Ureter (tissue), 1 donor: ENCODE measurements around the gene CCDC14. TPM values are rescaled to one million over a fixed set of nuclear protein-coding genes. Genes with fewer than 3 reads are reported as not detected.
"Not testable (repeated sequence)": the region's sequence is repeated elsewhere in the genome, so short reads cannot be mapped to it uniquely, and the experiment has no call there.

Experiments
- DNase-seq: peaks from one replicate; pipeline ENCODE4 v3.0.0-alpha.2; 2020; ENCODE audit warnings: low spot score
- total RNA-seq: library from RNA; stranded (reverse); gene quantifications from one replicate; pipeline ENCODE4 v1.2.4, GENCODE V29; 2023
- donor health status: DM: yes; HTN: yes; CAD: no.

Gene CCDC14
- total RNA-seq, result 52.0 TPM

GRCh38 chr3:123960781-123961507, at the start of gene CCDC14:
Gene CCDC14, minus strand, starts transcription at chr3:123961229. Its CDS starts 56 bp downstream, at chr3:123961173.
- peak; percentile 92 for DNase-seq

GRCh38 chr3:124008321-124008720, 47.3 kb upstream of the CCDC14 start:
- not testable (repeated sequence) for DNase-seq

- no peak for DNase-seq
Measured at GRCh38 chr3:124007186-124007585, 46.2 kb upstream of the CCDC14 start.

GRCh38 chr3:124002405-124003079, 41.5 kb upstream of the CCDC14 start:
- DNase-seq, result not testable (repeated sequence)

- not testable (repeated sequence) for DNase-seq
Measured at GRCh38 chr3:124001366-124001765, 40.3 kb upstream of the CCDC14 start.

GRCh38 chr3:123997543-123997942, 36.5 kb upstream of the CCDC14 start:
- no peak for DNase-seq

- no peak for DNase-seq
Measured at GRCh38 chr3:123993818-123994217, 32.8 kb upstream of the CCDC14 start.

GRCh38 chr3:123991730-123992588, 30.9 kb upstream of the CCDC14 start, which contains the start of gene ROPN1:
Gene ROPN1, minus strand, starts transcription at chr3:123992124. Its CDS starts 11,643 bp downstream, at chr3:123980481.
- not testable (repeated sequence) for DNase-seq

- no peak for DNase-seq
Measured at GRCh38 chr3:123986427-123986826, 25.4 kb upstream of the CCDC14 start.

- DNase-seq, result no peak
Measured at GRCh38 chr3:123984957-123985356, 23.9 kb upstream of the CCDC14 start.

- no peak for DNase-seq
Measured at GRCh38 chr3:123984350-123984749, 23.3 kb upstream of the CCDC14 start.

- DNase-seq, result not testable (repeated sequence)
Measured at GRCh38 chr3:123981317-123981716, 20.3 kb upstream of the CCDC14 start.

- DNase-seq, result no peak
Measured at GRCh38 chr3:123980539-123980938, 19.5 kb upstream of the CCDC14 start.

GRCh38 chr3:123979525-123980501, 18.8 kb upstream of the CCDC14 start:
- DNase-seq, result peak; percentile 51

- not testable (repeated sequence) for DNase-seq
Measured at GRCh38 chr3:123976904-123977303, 15.9 kb upstream of the CCDC14 start.

GRCh38 chr3:123976181-123976898, 15.3 kb upstream of the CCDC14 start:
- DNase-seq, result not testable (repeated sequence)

- not testable (repeated sequence) for DNase-seq
Measured at GRCh38 chr3:123975030-123975429, 14.0 kb upstream of the CCDC14 start.

GRCh38 chr3:123971406-123971805, 10.4 kb upstream of the CCDC14 start:
- DNase-seq, result no peak

- not testable (repeated sequence) for DNase-seq
Measured at GRCh38 chr3:123967260-123967659, 6.2 kb upstream of the CCDC14 start.

GRCh38 chr3:123966799-123967198, 5.8 kb upstream of the CCDC14 start:
- not testable (repeated sequence) for DNase-seq
